ENCODE measurements around the gene C5orf34.
"Not testable (repeated sequence)": the region's sequence is repeated elsewhere in the genome, so short reads cannot be mapped to it uniquely, and the experiment has no call there.

The C5orf34 gene

GRCh38 chr5:43511062-43511461, 3.9 kb downstream of the C5orf34 start:
- not testable (repeated sequence) for DNase-seq

GRCh38 chr5:43498581-43498980, 16.4 kb downstream of the C5orf34 start:
- no peak for DNase-seq

GRCh38 chr5:43497311-43498104, 17.4 kb downstream of the C5orf34 start:
- DNase-seq = no peak

DNA sequence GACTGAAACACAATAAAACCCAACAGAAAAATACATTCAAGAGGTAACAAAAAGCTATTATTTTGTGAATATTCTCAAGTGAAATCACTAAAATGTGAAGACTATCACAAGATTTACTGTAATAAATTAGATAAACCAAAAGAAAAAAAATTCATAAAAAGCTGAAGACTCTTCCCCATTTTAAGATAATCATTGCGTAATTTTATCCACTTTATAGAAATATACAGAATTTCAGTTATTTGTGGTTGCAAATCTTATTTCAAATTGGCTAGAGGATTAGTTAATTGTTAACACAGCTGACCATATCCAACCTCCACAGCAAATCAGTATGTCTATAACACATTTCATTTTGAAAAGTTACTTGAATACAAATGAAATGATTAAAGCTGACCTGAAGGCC, 23.6 kb downstream of the C5orf34 start:
- DNase-seq = no peak

GRCh38 chr5:43486353-43486752, 28.6 kb downstream of the C5orf34 start:
- no peak for DNase-seq

DNA sequence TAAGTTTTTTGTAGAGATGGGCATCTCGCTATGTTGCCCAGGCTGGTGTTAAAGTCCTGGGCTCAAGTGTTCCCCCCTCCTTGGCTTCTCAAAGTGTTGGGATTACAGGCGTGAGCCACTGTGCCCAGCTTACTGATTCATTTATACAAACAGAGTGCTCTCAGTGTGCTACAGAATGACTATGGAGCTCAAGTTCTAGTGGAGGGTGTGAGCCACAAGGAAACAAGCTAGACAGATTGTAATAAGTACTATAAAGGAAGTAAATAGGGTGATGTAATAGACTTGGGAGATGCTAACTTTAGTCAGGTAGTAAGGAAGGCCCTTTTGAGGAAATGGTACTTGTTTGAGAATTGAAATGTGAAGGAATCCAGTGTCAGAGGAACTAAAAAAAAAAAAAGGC, 29.5 kb downstream of the C5orf34 start:
- peak; percentile 21 for DNase-seq

- DNase-seq = peak; percentile 88
Measured at GRCh38 chr5:43484106-43484849, 30.7 kb downstream of the C5orf34 start.

DNA sequence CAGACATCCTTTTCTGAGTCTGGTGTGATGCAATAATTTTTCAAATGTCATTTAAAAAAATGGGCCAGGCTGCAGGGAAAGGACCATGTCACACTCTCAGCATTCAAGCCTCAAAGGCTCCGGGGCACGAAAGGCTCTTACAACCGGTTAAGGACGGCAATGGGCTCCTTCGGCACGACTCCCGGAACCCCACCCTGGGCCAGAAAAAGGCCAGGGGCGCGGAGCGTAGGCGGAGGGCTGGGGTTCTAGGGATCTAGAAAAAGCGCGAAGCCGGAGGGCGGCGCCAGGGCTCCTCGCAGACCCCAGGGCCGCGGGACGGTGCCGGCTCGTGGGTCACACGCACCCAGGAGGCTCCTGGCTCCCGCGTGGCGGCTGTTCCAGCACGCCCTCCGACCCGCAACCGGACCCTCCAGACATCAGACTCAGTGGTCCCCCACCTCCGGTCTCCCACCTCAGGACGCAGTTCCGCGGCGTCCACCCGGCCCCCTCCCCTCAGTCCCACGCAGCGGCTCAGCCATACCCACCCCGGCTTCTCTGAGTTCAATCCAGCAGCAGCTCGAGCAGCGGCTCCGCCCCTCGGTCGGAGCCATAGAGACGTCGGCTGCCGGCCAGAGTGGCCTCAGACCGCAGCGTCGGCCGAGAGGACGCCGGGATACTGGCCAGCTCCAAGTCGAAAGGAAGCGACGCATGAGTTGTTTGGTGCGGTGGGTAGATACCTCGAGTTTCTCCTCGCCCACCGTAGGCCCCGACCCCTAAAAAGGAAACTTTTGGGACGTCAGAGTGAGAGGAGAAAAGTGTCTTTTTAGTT, 31.4 kb downstream of the C5orf34 start, which contains the start of gene TMEM267:
Gene TMEM267 (minus strand): TSS at position 568 of the 808 bp plus-strand sequence. CDS start 29,896 bp downstream, outside the sequence.
- peak; percentile 94 for DNase-seq

GRCh38 chr5:43482490-43483297, 32.3 kb downstream of the C5orf34 start:
- no peak for DNase-seq

- peak; percentile 3 for DNase-seq
Measured at GRCh38 chr5:43469671-43470391, 45.1 kb downstream of the C5orf34 start.

- no peak for DNase-seq
Measured at GRCh38 chr5:43467100-43467499, 47.8 kb downstream of the C5orf34 start.

- DNase-seq = not testable (repeated sequence)
Measured at GRCh38 chr5:43465455-43465854, 49.5 kb downstream of the C5orf34 start.

DNA sequence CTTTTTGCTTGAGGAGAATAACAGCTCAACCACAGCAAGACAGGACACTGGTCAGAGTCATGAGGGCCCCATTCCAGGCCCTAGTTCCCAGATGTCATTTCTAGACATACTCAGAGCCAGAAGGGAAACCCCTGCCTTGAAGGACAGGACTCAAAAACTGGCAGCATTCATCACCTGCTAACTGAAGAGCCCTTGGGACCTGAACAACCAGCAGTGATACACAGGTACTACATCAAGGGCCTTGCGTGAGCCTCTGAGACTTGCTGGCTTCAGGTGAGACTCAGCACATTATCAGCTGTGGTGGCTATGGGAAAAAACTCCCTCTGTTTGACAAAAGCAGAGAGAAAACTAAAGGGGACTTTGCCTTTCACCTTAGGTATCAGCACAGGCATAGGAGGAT, 53.9 kb downstream of the C5orf34 start:
- no peak for DNase-seq

- no peak for DNase-seq
Measured at GRCh38 chr5:43456556-43456955, 58.4 kb downstream of the C5orf34 start.

- DNase-seq = not testable (repeated sequence)
Measured at GRCh38 chr5:43441575-43441974, 73.4 kb downstream of the C5orf34 start.

DNA sequence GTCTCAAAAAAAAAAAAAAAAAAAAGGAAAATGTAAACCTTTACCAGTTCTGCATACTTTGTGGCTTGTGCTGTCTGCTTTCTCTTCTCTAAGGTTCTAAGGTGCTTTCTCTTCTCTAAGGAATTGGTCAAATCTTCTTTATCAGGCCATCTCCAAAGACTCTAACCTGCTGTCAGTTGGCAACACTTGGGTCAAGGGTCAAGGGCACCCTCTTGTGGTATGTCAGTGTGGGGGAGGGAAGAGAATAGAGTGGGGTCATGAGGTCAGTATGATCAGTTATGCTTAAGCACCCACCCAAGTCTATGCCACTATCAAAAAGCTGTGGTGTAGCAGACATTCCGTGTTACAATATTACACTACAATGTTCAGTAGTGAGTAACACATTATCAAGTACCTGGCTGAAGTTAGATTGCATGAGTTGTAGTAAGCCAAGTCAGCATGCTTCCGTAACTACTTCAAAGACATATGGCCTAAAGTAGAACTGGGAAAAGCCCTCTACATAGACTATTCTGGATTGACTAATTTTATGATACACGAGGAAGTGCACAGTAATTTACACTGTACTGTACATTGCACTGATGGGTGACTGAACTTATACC, 77.8 kb downstream of the C5orf34 start:
- DNase-seq = no peak
